GM12878 (cell line): Measurements from ENCODE around the gene PERCC1. TPM values are rescaled to one million over a fixed set of nuclear protein-coding genes. Genes with fewer than 3 reads are reported as not detected.

Experiments
- ATAC-seq: fragments of 200-7000 bp; cut with Tn5 transposase; 3 replicates; pipeline ENCODE4 v1.9.1; 2020; ENCODE audit warnings: mild to moderate bottlenecking, moderate library complexity
- BruUV-seq: library from RNA; stranded (reverse); fragments of 400-500 nt; replicated peaks from 2 replicates; lab custom pipeline; 2021; lab: Mats Ljungman, UMichigan
- CTCF ChIA-PET: fragments of 300-600 bp; sonication (Branson Sonifier 250); formaldehyde crosslinking; extraction: SDS; loops from one replicate; lab custom pipeline; 2021; ENCODE audit warnings: inconsistent platforms; lab: Yijun Ruan, JAX
- POLR2A ChIA-PET: fragments of 350-600 bp; formaldehyde crosslinking; extraction: SDS; loops from one replicate; lab custom pipeline; 2021; ENCODE audit warnings: inconsistent platforms; lab: Charles Lee
- RAD21 ChIA-PET: fragments of 300-600 bp; sonication (Branson Sonifier 250); formaldehyde crosslinking; loops from one replicate; lab custom pipeline; 2023; ENCODE audit warnings: antibody characterized with exemption; ENCODE audit not compliant: unreplicated experiment; lab: Charles Lee
- SMC1A ChIA-PET: fragments of 300-600 bp; sonication (Branson Sonifier 250); formaldehyde crosslinking; loops from one replicate; lab custom pipeline; 2023; ENCODE audit not compliant: unreplicated experiment, uncharacterized antibody; lab: Charles Lee
- DNase-seq: peaks from one replicate; pipeline ENCODE4 v3.0.0-alpha.2; 2011; ENCODE audit warnings: low read depth, low spot score
- FAIRE-seq: peaks from 3 replicates; lab custom pipeline; 2011; peaks lifted over from hg19 to GRCh38; lab: Jason Lieb, UNC
- H2AFZ ChIP-seq: 2 replicates; pipeline ENCODE4 v1.6.0; 2011; ENCODE audit warnings: low read depth, low read length, control low read depth; ENCODE audit not compliant: control insufficient read depth
- H3K27ac ChIP-seq: 2 replicates; pipeline ENCODE4 v1.5.1; 2011; ENCODE audit warnings: control low read depth; ENCODE audit not compliant: control insufficient read depth, insufficient read depth
- H3K27me3 ChIP-seq, 2 experiments: replicated peaks in 1 of 2; 2 replicates each; pipeline versions ENCODE4 v1.6.0 to v1.6.1; 2011; ENCODE audit warnings: low read length in 1 of 2; ENCODE audit not compliant: control insufficient read depth in 2 of 2, insufficient read depth in 2 of 2
- H3K36me3 ChIP-seq, 2 experiments: 2 replicates each; pipeline ENCODE4 v1.5.1; 2011; ENCODE audit warnings: low read length in 1 of 2; ENCODE audit not compliant: control insufficient read depth in 2 of 2, insufficient read depth in 2 of 2
- H3K4me1 ChIP-seq: 2 replicates; pipeline ENCODE4 v1.6.1; 2011; ENCODE audit warnings: mild to moderate bottlenecking, low read length, moderate library complexity, mixed read lengths; ENCODE audit not compliant: control insufficient read depth, insufficient read depth
- H3K4me2 ChIP-seq: 2 replicates; pipeline ENCODE4 v1.6.0; 2011; ENCODE audit warnings: control low read depth; ENCODE audit not compliant: control insufficient read depth, insufficient read depth
- H3K4me3 ChIP-seq: fragments of 200-600 bp; sonication (generic); 2 replicates; pipeline ENCODE4 v1.5.1; 2016
- H3K79me2 ChIP-seq: 2 replicates; pipeline ENCODE4 v1.6.0; 2011; ENCODE audit warnings: low read length; ENCODE audit not compliant: control insufficient read depth, insufficient read depth
- H3K9ac ChIP-seq: 2 replicates; pipeline ENCODE4 v1.8.0; 2011; ENCODE audit warnings: low read length, control low read depth, mixed read lengths; ENCODE audit not compliant: control insufficient read depth, insufficient read depth
- H3K9me3 ChIP-seq: replicated peaks from 3 replicates; pipeline ENCODE4 v1.5.1; 2011; ENCODE audit warnings: mild to moderate bottlenecking, low read length; ENCODE audit not compliant: control insufficient read depth, insufficient read depth
- H4K20me1 ChIP-seq: 2 replicates; pipeline ENCODE4 v1.6.0; 2011; ENCODE audit not compliant: control insufficient read depth, insufficient read depth
- BCL11A ChIP-seq: IDR thresholded peaks from 2 replicates; pipeline ENCODE4 v1.6.1; 2011; ENCODE audit warnings: low read depth, low read length
- DPF2 ChIP-seq: fragments of 450-650 bp; IDR thresholded peaks from 2 replicates; pipeline ENCODE4 v1.6.1; 2017; ENCODE audit warnings: mild to moderate bottlenecking
- E2F4 ChIP-seq: IDR thresholded peaks from 2 replicates; pipeline ENCODE4 v1.6.1; 2012; ENCODE audit warnings: low read depth, low read length, improper control_type of control experiment
- E4F1 ChIP-seq: fragments of 450-650 bp; IDR thresholded peaks from 2 replicates; pipeline ENCODE4 v1.6.1; 2018; ENCODE audit warnings: borderline replicate concordance, mild to moderate bottlenecking; ENCODE audit not compliant: partially characterized antibody
- ESRRA ChIP-seq: IDR thresholded peaks from 2 replicates; pipeline ENCODE4 v1.6.1; 2012; ENCODE audit warnings: mild to moderate bottlenecking, low read length, improper control_type of control experiment
- GATAD2B ChIP-seq: fragments of 450-650 bp; conservative IDR thresholded peaks from 2 replicates; pipeline ENCODE4 v1.6.1; 2017; ENCODE audit warnings: low read depth, mild to moderate bottlenecking, moderate library complexity
- HDGF ChIP-seq: fragments of 450-650 bp; IDR thresholded peaks from 2 replicates; pipeline ENCODE4 v1.6.1; 2016; ENCODE audit warnings: antibody characterized with exemption
- IRF4 ChIP-seq: IDR thresholded peaks from 2 replicates; pipeline ENCODE4 v1.6.1; 2011; ENCODE audit warnings: low read depth, low read length
- PBX3 ChIP-seq: IDR thresholded peaks from 2 replicates; pipeline ENCODE4 v1.6.1; 2011; ENCODE audit warnings: mild to moderate bottlenecking, low read depth, low read length, moderate library complexity; ENCODE audit not compliant: insufficient replicate concordance
- RELB ChIP-seq: fragments of 450-650 bp; IDR thresholded peaks from 2 replicates; pipeline ENCODE4 v1.6.1; 2017; ENCODE audit warnings: low read depth, mild to moderate bottlenecking, moderate library complexity
- USF1 ChIP-seq: IDR thresholded peaks from 2 replicates; pipeline ENCODE4 v1.6.1; 2011; ENCODE audit warnings: borderline replicate concordance, low read depth, mild to moderate bottlenecking, moderate library complexity, mixed read lengths, low read length; ENCODE audit not compliant: insufficient read depth; ENCODE audit errors: extremely low read length
- YBX1 ChIP-seq: fragments of 450-650 bp; IDR thresholded peaks from 2 replicates; pipeline ENCODE4 v1.6.1; 2016; ENCODE audit warnings: antibody characterized with exemption
- WGBS: methylation state at CpG from one replicate; pipeline ENCODE4 v1.1.6; 2016; ENCODE audit warnings: low lambda C conversion rate; ENCODE audit not compliant: insufficient replicate concordance, insufficient coverage; ENCODE audit errors: missing lambda C conversion rate; 5-methylcytosine and 5-hydroxymethylcytosine counted together
- in situ Hi-C: fragments of 300-500 bp; cut with MboI; formaldehyde crosslinking; loops from 9 replicates; pipeline ENCODE4 v1.14.3; 2018; ENCODE audit warnings: mixed read lengths
- intact Hi-C: fragments of 100-400 bp; cut with micrococcal nuclease; formaldehyde crosslinking; loops from one replicate; pipeline ENCODE4 v1.14.2; 2022; ENCODE audit not compliant: unreplicated experiment
- polyA plus RNA-seq, 11 experiments: library from polyadenylated mRNA; depleted of rRNA in 4 of 11; unstranded in 6 of 11; stranded (reverse) in 5 of 11; fragments of >200 nt; fragmentation: Nextera tagmentation in 4 of 11; fragmentation: Illumina TruSeq in 1 of 11; extraction: Ambion mirVana in 4 of 11; extraction: Trizol in 1 of 11; gene quantifications; 1 replicate in 1 of 11; 2 replicates in 10 of 11; pipeline versions ENCODE4 v1.2.1 to v1.2.3, GENCODE V29; 2011 to 2016; ENCODE audit warnings: inconsistent platforms in 2 of 11, missing spikeins in 2 of 11, low read depth in 1 of 11
- total RNA-seq, 4 experiments: library from RNA; depleted of rRNA in 3 of 4; stranded (reverse); fragments of >200 nt in 3 of 4; fragmentation: Illumina TruSeq in 1 of 4; extraction: Trizol in 1 of 4; gene quantifications; 2 replicates each; pipeline versions ENCODE4 v1.2.1 to v1.2.3, GENCODE V29; 2013 to 2021

PERCC1 gene
- total and polyA plus RNA-seq, 10 of the 15 experiments (the other 5 are each of a cell fraction or from before 2014, with no cell fraction given) = not detected

GRCh38 chr16:1454561-1454960 is 23.7 kb downstream of the PERCC1 start (continued):
- TF ChIP-seq E2F4 (no peak), BCL11A (no peak)

- no peak for DNase-seq
- SMC1A ChIA-PET = no interaction called here
- no peak for FAIRE-seq
- TF ChIP-seq IRF4 = no peak
- TF ChIP-seq E4F1 = no peak
- TF ChIP-seq GATAD2B = no peak
- no peak for TF ChIP-seq ESRRA
- no peak for TF ChIP-seq RELB
- TF ChIP-seq PBX3 = no peak
- TF ChIP-seq YBX1 = no peak
- no peak for TF ChIP-seq USF1
- TF ChIP-seq HDGF = no peak
- no peak for TF ChIP-seq DPF2
- TF ChIP-seq E2F4 = no peak
Measured at GRCh38 chr16:1455190-1456171, 24.6 kb downstream of the PERCC1 start.

More at GRCh38 chr16:1455190-1456171, 24.6 kb downstream of the PERCC1 start:
- Histone ChIP-seq H3K79me2 (no peaks in the 10 kb centered on the region), H3K36me3 (peaks cover 0 to 8% of the 10 kb centered on the region in 2 experiments; a peak in 3 of 4 replicates), H3K4me3 (no peak overlapping the region), H3K27me3 (no peaks in the 10 kb centered on the region), H3K9me3 (no peaks in the 10 kb centered on the region), H3K4me1 (peaks cover 10% of the 10 kb centered on the region), H3K27ac (no peak overlapping the region), H4K20me1 (no peaks in the 10 kb centered on the region), H3K9ac (no peak overlapping the region), H2AFZ (no peak overlapping the region), H3K4me2 (no peak overlapping the region)
- ChIA-PET CTCF (no interaction called here), POLR2A (no interaction called here), RAD21 (no interaction called here)
- ATAC-seq = no peak
- 89% methylated on average over 41 of the region's 41 CpGs for WGBS
- intact Hi-C loops (no loop called here), in situ Hi-C loops (no loop called here)
- no TSS peak for BruUV-seq
